Peyer's patch (tissue), 4 donors: Measurements from ENCODE around the gene NDUFV3.

ENCODE experiments used
- CTCF ChIP-seq, 6 experiments: fragments of 450-650 bp in 4 of 6; fragments of 200-600 bp in 2 of 6; sonication (generic) in 1 of 6; IDR thresholded peaks; one replicate each; pipeline ENCODE4 v1.5.1; 2017 to 2019; ENCODE audit warnings: antibody characterized with exemption in 6 of 6, mild to moderate bottlenecking in 3 of 6, moderate library complexity in 1 of 6
- POLR2A ChIP-seq, 2 donors: fragments of 450-650 bp; IDR thresholded peaks; one replicate each; pipeline ENCODE4 v1.5.1; 2017; ENCODE audit warnings: antibody characterized with exemption in 2 of 2, mild to moderate bottlenecking in 2 of 2, moderate library complexity in 2 of 2

- no peak for TF ChIP-seq CTCF (IDR thresholded peaks at IDR 0.05)
- TF ChIP-seq POLR2A (IDR thresholded peaks at IDR 0.05): no peak
Observed at GRCh38 chr21:42855171-42855936, 37.8 kb upstream of the NDUFV3 start.
